HEK293 (cell line): ENCODE data around the gene PTGER1.

Experiments used
- CTCF ChIA-PET: fragments of 350-600 bp; formaldehyde crosslinking; extraction: SDS; loops from one replicate; lab custom pipeline; 2021; ENCODE audit warnings: antibody characterized with exemption; lab: Yijun Ruan, JAX
- POLR2A ChIA-PET: fragments of 300-600 bp; formaldehyde crosslinking; extraction: SDS; loops from one replicate; lab custom pipeline; 2020; ENCODE audit warnings: antibody characterized with exemption, inconsistent platforms; lab: Yijun Ruan, JAX
- H3K27ac ChIP-seq: fragments of 200-500 bp; sonication (Bioruptor generic); 2 replicates; pipeline ENCODE4 v1.5.1; 2014; ENCODE audit warnings: low read depth, low read length, control low read depth, inconsistent platforms; ENCODE audit errors: extremely low read depth
- H3K36me3 ChIP-seq, 2 experiments: fragments of 200-500 bp in 1 of 2; sonication (Bioruptor generic) in 1 of 2; 1 replicate in 1 of 2; 2 replicates in 1 of 2; pipeline ENCODE4 v1.5.1; 2014 to 2017; ENCODE audit warnings: inconsistent platforms in 2 of 2, low read length in 2 of 2; ENCODE audit not compliant: control insufficient read depth in 2 of 2, insufficient read depth in 1 of 2
- H3K4me1 ChIP-seq: fragments of 200-500 bp; sonication (Bioruptor generic); 2 replicates; pipeline ENCODE4 v1.5.1; 2014; ENCODE audit warnings: mild to moderate bottlenecking, low read length, inconsistent platforms; ENCODE audit not compliant: control insufficient read depth, insufficient read depth
- H3K4me3 ChIP-seq: 2 replicates; pipeline ENCODE4 v1.5.1; 2011; ENCODE audit warnings: low read depth, mild to moderate bottlenecking, control low read depth, low read length, moderate library complexity
- H3K9me3 ChIP-seq: fragments of 200-500 bp; sonication (Bioruptor generic); 2 replicates; pipeline ENCODE4 v1.5.1; 2014; ENCODE audit warnings: low read depth, low read length, inconsistent platforms; ENCODE audit not compliant: control insufficient read depth, insufficient read depth
- EGR2 ChIP-seq: fragments of 450-650 bp; formaldehyde crosslinking; IDR thresholded peaks from 2 replicates; pipeline ENCODE4 v1.5.1; 2016; ENCODE audit warnings: low read depth, missing biosample characterization, missing genetic modification characterization
- FEZF1 ChIP-seq: fragments of 450-650 bp; formaldehyde crosslinking; IDR thresholded peaks from 2 replicates; pipeline ENCODE4 v1.5.1; 2016; ENCODE audit warnings: missing biosample characterization, missing genetic modification characterization
- PRDM4 ChIP-seq: fragments of 450-650 bp; formaldehyde crosslinking; IDR thresholded peaks from 2 replicates; pipeline ENCODE4 v1.5.1; 2017; ENCODE audit warnings: missing biosample characterization, missing genetic modification characterization
- SCRT2 ChIP-seq: fragments of 450-650 bp; formaldehyde crosslinking; IDR thresholded peaks from 2 replicates; pipeline ENCODE4 v1.5.1; 2016; ENCODE audit warnings: missing biosample characterization, missing genetic modification characterization
- SETDB1 ChIP-seq: IDR thresholded peaks from one replicate; pipeline ENCODE4 v1.6.1; 2017; ENCODE audit warnings: mild to moderate bottlenecking, low read length, moderate library complexity, mixed read lengths; ENCODE audit not compliant: insufficient read length
- SP2 ChIP-seq: fragments of 450-650 bp; formaldehyde crosslinking; IDR thresholded peaks from 2 replicates; pipeline ENCODE4 v1.5.1; 2016; ENCODE audit warnings: missing biosample characterization, missing genetic modification characterization
- YY2 ChIP-seq: fragments of 450-650 bp; formaldehyde crosslinking; IDR thresholded peaks from 2 replicates; pipeline ENCODE4 v1.5.1; 2016; ENCODE audit warnings: missing biosample characterization, missing genetic modification characterization
- ZBTB44 ChIP-seq: fragments of 450-650 bp; IDR thresholded peaks from 2 replicates; pipeline ENCODE4 v1.5.1; 2018; ENCODE audit warnings: missing biosample characterization, mild to moderate bottlenecking, missing genetic modification characterization
- ZBTB7A ChIP-seq: fragments of 450-650 bp; formaldehyde crosslinking; IDR thresholded peaks from 2 replicates; pipeline ENCODE4 v1.5.1; 2016; ENCODE audit warnings: low read depth, missing biosample characterization, missing genetic modification characterization
- ZFHX2 ChIP-seq: fragments of 450-650 bp; formaldehyde crosslinking; conservative IDR thresholded peaks from 2 replicates; pipeline ENCODE4 v1.5.1; 2016; ENCODE audit warnings: missing biosample characterization, missing genetic modification characterization
- ZIC2 ChIP-seq: fragments of 450-650 bp; formaldehyde crosslinking; IDR thresholded peaks from 2 replicates; pipeline ENCODE4 v1.5.1; 2016; ENCODE audit warnings: missing biosample characterization, missing genetic modification characterization
- ZNF211 ChIP-seq: fragments of 450-650 bp; formaldehyde crosslinking; IDR thresholded peaks from 2 replicates; pipeline ENCODE4 v1.5.1; 2016; ENCODE audit warnings: low read depth, missing biosample characterization, missing genetic modification characterization
- ZNF404 ChIP-seq: fragments of 450-650 bp; formaldehyde crosslinking; IDR thresholded peaks from 2 replicates; pipeline ENCODE4 v1.5.1; 2017; ENCODE audit warnings: missing biosample characterization, missing genetic modification characterization
- ZNF510 ChIP-seq: fragments of 450-650 bp; formaldehyde crosslinking; IDR thresholded peaks from 2 replicates; pipeline ENCODE4 v1.5.1; 2018; ENCODE audit warnings: mild to moderate bottlenecking, missing genetic modification characterization, missing biosample characterization; ENCODE audit not compliant: insufficient replicate concordance
- ZNF513 ChIP-seq: fragments of 450-650 bp; IDR thresholded peaks from 2 replicates; pipeline ENCODE4 v1.5.1; 2018; ENCODE audit warnings: missing biosample characterization, missing genetic modification characterization
- ZNF558 ChIP-seq: fragments of 450-650 bp; formaldehyde crosslinking; IDR thresholded peaks from 2 replicates; pipeline ENCODE4 v1.5.1; 2016; ENCODE audit warnings: missing biosample characterization, missing genetic modification characterization
- ZNF560 ChIP-seq: fragments of 450-650 bp; formaldehyde crosslinking; IDR thresholded peaks from 2 replicates; pipeline ENCODE4 v1.5.1; 2017; ENCODE audit warnings: missing biosample characterization, missing genetic modification characterization, borderline replicate concordance
- ZNF624 ChIP-seq: fragments of 450-650 bp; formaldehyde crosslinking; IDR thresholded peaks from 2 replicates; pipeline ENCODE4 v1.5.1; 2017; ENCODE audit warnings: missing biosample characterization, missing genetic modification characterization
- ZNF629 ChIP-seq: fragments of 450-650 bp; formaldehyde crosslinking; IDR thresholded peaks from 2 replicates; pipeline ENCODE4 v1.5.1; 2017; ENCODE audit warnings: missing biosample characterization, missing genetic modification characterization
- ZNF645 ChIP-seq: fragments of 450-650 bp; formaldehyde crosslinking; IDR thresholded peaks from 2 replicates; pipeline ENCODE4; 2016; ENCODE audit warnings: missing biosample characterization, missing genetic modification characterization
- ZNF707 ChIP-seq: fragments of 450-650 bp; formaldehyde crosslinking; IDR thresholded peaks from 2 replicates; pipeline ENCODE4 v1.5.1; 2016; ENCODE audit warnings: missing biosample characterization, missing genetic modification characterization
- ZSCAN4 ChIP-seq: fragments of 450-650 bp; formaldehyde crosslinking; IDR thresholded peaks from 2 replicates; pipeline ENCODE4 v1.5.1; 2017; ENCODE audit warnings: missing biosample characterization, missing genetic modification characterization

PTGER1 gene

GRCh38 chr19:14443632-14444216 lies 31.4 kb downstream of the PTGER1 start (continued):
- TF ChIP-seq YY2 (tag by site-specific recombination) (no peak), ZNF629 (tag by site-specific recombination) (no peak), ZNF558 (tag by site-specific recombination) (no peak), PRDM4 (tag by site-specific recombination) (no peak), SETDB1 (no peak), SP2 (tag by site-specific recombination) (no peak)

GRCh38 chr19:14442891-14443631 lies 32.1 kb downstream of the PTGER1 start:
- POLR2A ChIA-PET, result no interaction called here
- TF ChIP-seq FEZF1, result no peak
- TF ChIP-seq SCRT2 (tag by site-specific recombination), result peak; percentile 82
- TF ChIP-seq ZNF707 (tag by site-specific recombination), result no peak
- TF ChIP-seq ZNF510 (tag by site-specific recombination), result no peak
- Histone ChIP-seq H3K4me1 (0 out of 2 replicates have a peak, but pooled peaks cover 2% of the 10 kb centered on the region), H3K9me3 (no peaks in the 10 kb centered on the region), H3K4me3 (no peak overlapping the region), H3K36me3 (peaks cover 39 to 67% of the 10 kb centered on the region in 2 experiments), H3K27ac (no peak overlapping the region)
- CTCF ChIA-PET, result interaction anchor here (0.5 kb wide), 1 partner anchor 306 kb away, joined by 4 read pairs; no protein-coding TSS in a partner anchor

- 0 out of 2 replicates have a peak, but pooled peaks cover 2% of the 10 kb centered on the region for H3K4me1 ChIP-seq
- ChIA-PET CTCF (no interaction called here), POLR2A (interaction anchor here (0.6 kb wide), 1 partner anchor 9 kb away, joined by 3 read pairs; no protein-coding TSS in a partner anchor)
- H3K9me3 ChIP-seq, result no peaks in the 10 kb centered on the region
- no peak overlapping the region for H3K27ac ChIP-seq
- H3K36me3 ChIP-seq, result peaks cover 36 to 63% of the 10 kb centered on the region in 2 experiments
- no peak overlapping the region for H3K4me3 ChIP-seq
- TF ChIP-seq ZBTB44 (tag by site-specific recombination), result 0 out of 2 replicates have a peak, but pooled peaks have one; percentile 34
- no peak for TF ChIP-seq ZNF624 (tag by site-specific recombination)
- no peak for TF ChIP-seq ZNF404
- TF ChIP-seq ZNF645 (tag by site-specific recombination), result no peak
- TF ChIP-seq ZNF211 (tag by site-specific recombination), result no peak
- TF ChIP-seq ZNF513 (tag by site-specific recombination), result no peak
- no peak for TF ChIP-seq ZSCAN4
- no peak for TF ChIP-seq ZBTB7A (tag by site-specific recombination)
- TF ChIP-seq EGR2 (tag by site-specific recombination), result peak; percentile 47
- no peak for TF ChIP-seq ZNF560 (tag by site-specific recombination)
- TF ChIP-seq ZFHX2, result peak; percentile 50; the same call in 1 of the 2 replicates
- peak; percentile 20; the same call in 1 of the 2 replicates for TF ChIP-seq ZIC2 (tag by site-specific recombination)
Observed at GRCh38 chr19:14441041-14441938, 33.9 kb downstream of the PTGER1 start.
